Gastrocnemius medialis (tissue), 4 donors: ENCODE results near the gene MAOA.

ENCODE experiments used
- POLR2A ChIP-seq, 2 donors: fragments of 450-650 bp; IDR thresholded peaks; one replicate each; pipeline ENCODE4 v1.6.1; 2017; ENCODE audit warnings: antibody characterized with exemption in 2 of 2, mild to moderate bottlenecking in 2 of 2, moderate library complexity in 2 of 2
- TF ChIP-seq, protein P1 (sequence below), 5 experiments: fragments of 450-650 bp in 3 of 5; fragments of 200-600 bp in 2 of 5; sonication (generic) in 2 of 5; IDR thresholded peaks in 4 of 5; conservative IDR thresholded peaks in 1 of 5; 1 replicate in 4 of 5; 2 replicates in 1 of 5; pipeline ENCODE4 v1.5.1; 2016 to 2019; ENCODE audit warnings: antibody characterized with exemption in 5 of 5, mild to moderate bottlenecking in 3 of 5, moderate library complexity in 3 of 5

GRCh38 chrX:43716144-43716543 lies 60.0 kb downstream of the MAOA start:
- TF ChIP-seq, protein P1, sequence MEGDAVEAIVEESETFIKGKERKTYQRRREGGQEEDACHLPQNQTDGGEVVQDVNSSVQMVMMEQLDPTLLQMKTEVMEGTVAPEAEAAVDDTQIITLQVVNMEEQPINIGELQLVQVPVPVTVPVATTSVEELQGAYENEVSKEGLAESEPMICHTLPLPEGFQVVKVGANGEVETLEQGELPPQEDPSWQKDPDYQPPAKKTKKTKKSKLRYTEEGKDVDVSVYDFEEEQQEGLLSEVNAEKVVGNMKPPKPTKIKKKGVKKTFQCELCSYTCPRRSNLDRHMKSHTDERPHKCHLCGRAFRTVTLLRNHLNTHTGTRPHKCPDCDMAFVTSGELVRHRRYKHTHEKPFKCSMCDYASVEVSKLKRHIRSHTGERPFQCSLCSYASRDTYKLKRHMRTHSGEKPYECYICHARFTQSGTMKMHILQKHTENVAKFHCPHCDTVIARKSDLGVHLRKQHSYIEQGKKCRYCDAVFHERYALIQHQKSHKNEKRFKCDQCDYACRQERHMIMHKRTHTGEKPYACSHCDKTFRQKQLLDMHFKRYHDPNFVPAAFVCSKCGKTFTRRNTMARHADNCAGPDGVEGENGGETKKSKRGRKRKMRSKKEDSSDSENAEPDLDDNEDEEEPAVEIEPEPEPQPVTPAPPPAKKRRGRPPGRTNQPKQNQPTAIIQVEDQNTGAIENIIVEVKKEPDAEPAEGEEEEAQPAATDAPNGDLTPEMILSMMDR (IDR thresholded peaks at IDR 0.05 in 4 of 5, conservative IDR thresholded peaks at IDR 0.05 in 1 of 5), result no peak
- TF ChIP-seq POLR2A (IDR thresholded peaks at IDR 0.05), result no peak
